Measurements from ENCODE around the gene SLC27A6.

The SLC27A6 gene

DNA sequence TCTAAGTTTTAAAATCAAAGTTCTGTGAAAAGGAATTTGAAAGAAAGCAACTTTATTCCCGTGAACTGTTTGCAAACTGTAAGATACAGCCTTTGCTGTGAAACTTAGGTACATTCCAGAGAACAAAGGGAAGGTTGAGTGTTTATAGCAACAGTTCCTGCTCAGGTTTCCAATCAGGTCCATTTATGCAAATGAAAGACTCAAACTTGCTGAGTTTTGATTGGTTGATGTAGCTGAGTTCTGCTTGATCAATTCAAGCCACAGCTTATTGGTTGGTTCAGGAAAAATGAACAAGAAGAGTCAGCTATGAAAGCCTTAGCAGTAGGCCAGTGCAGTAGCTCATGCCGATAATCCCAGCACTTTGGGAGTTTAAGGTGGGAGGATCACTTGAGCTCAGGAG, 37.9 kb downstream of the SLC27A6 start:
- TF ChIP-seq ZFP30 (CRISPR knock-in tag; IDR thresholded peaks at IDR 0.05) (no peak), TOX (CRISPR knock-in tag; IDR thresholded peaks at IDR 0.05; ENCODE audit: borderline replicate concordance) (no peak), TCF4 (CRISPR knock-in tag; IDR thresholded peaks at IDR 0.05; ENCODE audit: borderline replicate concordance) (no peak), ZNF565 (CRISPR knock-in tag; conservative IDR thresholded peaks at IDR 0.05; ENCODE audit: low read depth) (no peak), OSR1 (CRISPR knock-in tag; IDR thresholded peaks at IDR 0.05) (no peak), CSDC2 (CRISPR knock-in tag; IDR thresholded peaks at IDR 0.05) (no peak), ZFP3 (CRISPR knock-in tag; IDR thresholded peaks at IDR 0.05) (no peak)
- TF ChIP-seq, protein P1, sequence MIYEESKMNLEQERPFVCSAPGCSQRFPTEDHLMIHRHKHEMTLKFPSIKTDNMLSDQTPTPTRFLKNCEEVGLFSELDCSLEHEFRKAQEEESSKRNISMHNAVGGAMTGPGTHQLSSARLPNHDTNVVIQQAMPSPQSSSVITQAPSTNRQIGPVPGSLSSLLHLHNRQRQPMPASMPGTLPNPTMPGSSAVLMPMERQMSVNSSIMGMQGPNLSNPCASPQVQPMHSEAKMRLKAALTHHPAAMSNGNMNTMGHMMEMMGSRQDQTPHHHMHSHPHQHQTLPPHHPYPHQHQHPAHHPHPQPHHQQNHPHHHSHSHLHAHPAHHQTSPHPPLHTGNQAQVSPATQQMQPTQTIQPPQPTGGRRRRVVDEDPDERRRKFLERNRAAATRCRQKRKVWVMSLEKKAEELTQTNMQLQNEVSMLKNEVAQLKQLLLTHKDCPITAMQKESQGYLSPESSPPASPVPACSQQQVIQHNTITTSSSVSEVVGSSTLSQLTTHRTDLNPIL (CRISPR knock-in tag; IDR thresholded peaks at IDR 0.05; ENCODE audit: low read depth), result no peak
- TF ChIP-seq, protein P2, sequence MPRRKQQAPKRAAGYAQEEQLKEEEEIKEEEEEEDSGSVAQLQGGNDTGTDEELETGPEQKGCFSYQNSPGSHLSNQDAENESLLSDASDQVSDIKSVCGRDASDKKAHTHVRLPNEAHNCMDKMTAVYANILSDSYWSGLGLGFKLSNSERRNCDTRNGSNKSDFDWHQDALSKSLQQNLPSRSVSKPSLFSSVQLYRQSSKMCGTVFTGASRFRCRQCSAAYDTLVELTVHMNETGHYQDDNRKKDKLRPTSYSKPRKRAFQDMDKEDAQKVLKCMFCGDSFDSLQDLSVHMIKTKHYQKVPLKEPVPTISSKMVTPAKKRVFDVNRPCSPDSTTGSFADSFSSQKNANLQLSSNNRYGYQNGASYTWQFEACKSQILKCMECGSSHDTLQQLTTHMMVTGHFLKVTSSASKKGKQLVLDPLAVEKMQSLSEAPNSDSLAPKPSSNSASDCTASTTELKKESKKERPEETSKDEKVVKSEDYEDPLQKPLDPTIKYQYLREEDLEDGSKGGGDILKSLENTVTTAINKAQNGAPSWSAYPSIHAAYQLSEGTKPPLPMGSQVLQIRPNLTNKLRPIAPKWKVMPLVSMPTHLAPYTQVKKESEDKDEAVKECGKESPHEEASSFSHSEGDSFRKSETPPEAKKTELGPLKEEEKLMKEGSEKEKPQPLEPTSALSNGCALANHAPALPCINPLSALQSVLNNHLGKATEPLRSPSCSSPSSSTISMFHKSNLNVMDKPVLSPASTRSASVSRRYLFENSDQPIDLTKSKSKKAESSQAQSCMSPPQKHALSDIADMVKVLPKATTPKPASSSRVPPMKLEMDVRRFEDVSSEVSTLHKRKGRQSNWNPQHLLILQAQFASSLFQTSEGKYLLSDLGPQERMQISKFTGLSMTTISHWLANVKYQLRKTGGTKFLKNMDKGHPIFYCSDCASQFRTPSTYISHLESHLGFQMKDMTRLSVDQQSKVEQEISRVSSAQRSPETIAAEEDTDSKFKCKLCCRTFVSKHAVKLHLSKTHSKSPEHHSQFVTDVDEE (CRISPR knock-in tag; IDR thresholded peaks at IDR 0.05), result no peak
- no peak for ATAC-seq

DNA sequence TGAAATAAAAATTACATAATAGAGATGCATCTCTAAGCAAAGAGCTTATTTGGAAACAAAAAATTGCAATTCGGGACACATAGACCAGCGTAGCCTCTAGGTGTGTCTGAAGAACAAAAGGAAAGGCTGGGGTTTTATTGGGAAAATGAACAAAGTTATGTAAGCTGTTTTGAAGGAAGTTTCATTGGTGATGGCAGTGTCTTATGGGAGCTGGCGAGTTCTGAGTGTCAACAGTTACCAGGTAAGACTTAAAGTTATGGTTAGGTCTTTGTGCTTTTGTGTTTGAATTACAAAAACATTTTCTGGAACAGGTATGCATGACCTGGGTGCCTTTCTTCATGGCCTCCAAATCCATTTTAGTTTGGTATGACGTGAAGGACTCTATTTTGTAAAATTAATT, 48.9 kb downstream of the SLC27A6 start:
- TF ChIP-seq, protein P1 (CRISPR knock-in tag; IDR thresholded peaks at IDR 0.05; ENCODE audit: low read depth), result no peak
- no peak for TF ChIP-seq ZNF8 (CRISPR knock-in tag; IDR thresholded peaks at IDR 0.05)
- no peak for TF ChIP-seq ZFP3 (CRISPR knock-in tag; IDR thresholded peaks at IDR 0.05)
- no peak for TF ChIP-seq BACH2 (CRISPR knock-in tag; IDR thresholded peaks at IDR 0.05; ENCODE audit: borderline replicate concordance)
- no peak for TF ChIP-seq ISL1 (CRISPR knock-in tag; IDR thresholded peaks at IDR 0.05)
- TF ChIP-seq ESRRG (CRISPR knock-in tag; IDR thresholded peaks at IDR 0.05), result no peak
- TF ChIP-seq ARNTL (CRISPR knock-in tag; IDR thresholded peaks at IDR 0.05; ENCODE audit: borderline replicate concordance, low read depth), result no peak
- TF ChIP-seq, protein P3, sequence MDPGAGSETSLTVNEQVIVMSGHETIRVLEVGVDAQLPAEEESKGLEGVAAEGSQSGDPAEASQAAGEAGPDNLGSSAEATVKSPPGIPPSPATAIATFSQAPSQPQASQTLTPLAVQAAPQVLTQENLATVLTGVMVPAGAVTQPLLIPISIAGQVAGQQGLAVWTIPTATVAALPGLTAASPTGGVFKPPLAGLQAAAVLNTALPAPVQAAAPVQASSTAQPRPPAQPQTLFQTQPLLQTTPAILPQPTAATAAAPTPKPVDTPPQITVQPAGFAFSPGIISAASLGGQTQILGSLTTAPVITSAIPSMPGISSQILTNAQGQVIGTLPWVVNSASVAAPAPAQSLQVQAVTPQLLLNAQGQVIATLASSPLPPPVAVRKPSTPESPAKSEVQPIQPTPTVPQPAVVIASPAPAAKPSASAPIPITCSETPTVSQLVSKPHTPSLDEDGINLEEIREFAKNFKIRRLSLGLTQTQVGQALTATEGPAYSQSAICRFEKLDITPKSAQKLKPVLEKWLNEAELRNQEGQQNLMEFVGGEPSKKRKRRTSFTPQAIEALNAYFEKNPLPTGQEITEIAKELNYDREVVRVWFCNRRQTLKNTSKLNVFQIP (CRISPR knock-in tag; IDR thresholded peaks at IDR 0.05; ENCODE audit: borderline replicate concordance, low read depth), result no peak
- TF ChIP-seq PPARA (CRISPR knock-in tag; IDR thresholded peaks at IDR 0.05; ENCODE audit: borderline replicate concordance), result no peak
- no peak for TF ChIP-seq TOX (CRISPR knock-in tag; IDR thresholded peaks at IDR 0.05; ENCODE audit: borderline replicate concordance)
- no peak for TF ChIP-seq RARB (CRISPR knock-in tag; IDR thresholded peaks at IDR 0.05)
- TF ChIP-seq OSR1 (CRISPR knock-in tag; IDR thresholded peaks at IDR 0.05), result no peak
- no peak for ATAC-seq

DNA sequence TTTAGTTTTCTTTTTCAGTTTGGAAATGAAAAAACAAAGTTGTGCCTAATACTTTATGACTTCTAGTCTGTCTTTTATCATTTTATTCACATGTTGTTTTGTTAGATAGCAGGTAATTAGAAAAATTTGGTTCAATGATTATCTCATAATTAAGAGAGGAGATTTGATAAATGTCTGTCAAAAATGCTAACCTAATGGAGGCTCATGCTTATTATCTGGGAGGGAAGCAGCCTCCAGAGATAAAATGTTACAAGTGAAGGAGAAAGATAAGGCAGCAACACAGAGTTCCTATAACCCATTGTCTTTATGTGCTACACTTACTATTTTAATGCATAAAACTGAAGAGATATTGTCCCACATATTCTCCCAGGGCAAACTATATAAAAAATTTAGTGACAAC, 53.5 kb downstream of the SLC27A6 start:
- no peak for ATAC-seq
- TF ChIP-seq OSR1 (CRISPR knock-in tag; IDR thresholded peaks at IDR 0.05) (no peak), TCF4 (CRISPR knock-in tag; IDR thresholded peaks at IDR 0.05; ENCODE audit: borderline replicate concordance) (peak; percentile 71), BACH2 (CRISPR knock-in tag; IDR thresholded peaks at IDR 0.05; ENCODE audit: borderline replicate concordance) (no peak), ZNF565 (CRISPR knock-in tag; conservative IDR thresholded peaks at IDR 0.05; ENCODE audit: low read depth) (no peak), ISL1 (CRISPR knock-in tag; IDR thresholded peaks at IDR 0.05) (peak; percentile 81), SNAI2 (CRISPR knock-in tag; IDR thresholded peaks at IDR 0.05) (no peak), ESRRG (CRISPR knock-in tag; IDR thresholded peaks at IDR 0.05) (no peak)
- TF ChIP-seq, protein P1 (CRISPR knock-in tag; IDR thresholded peaks at IDR 0.05; ENCODE audit: low read depth), result no peak
- TF ChIP-seq, protein P3 (CRISPR knock-in tag; IDR thresholded peaks at IDR 0.05; ENCODE audit: borderline replicate concordance, low read depth), result no peak
- TF ChIP-seq, protein P4, sequence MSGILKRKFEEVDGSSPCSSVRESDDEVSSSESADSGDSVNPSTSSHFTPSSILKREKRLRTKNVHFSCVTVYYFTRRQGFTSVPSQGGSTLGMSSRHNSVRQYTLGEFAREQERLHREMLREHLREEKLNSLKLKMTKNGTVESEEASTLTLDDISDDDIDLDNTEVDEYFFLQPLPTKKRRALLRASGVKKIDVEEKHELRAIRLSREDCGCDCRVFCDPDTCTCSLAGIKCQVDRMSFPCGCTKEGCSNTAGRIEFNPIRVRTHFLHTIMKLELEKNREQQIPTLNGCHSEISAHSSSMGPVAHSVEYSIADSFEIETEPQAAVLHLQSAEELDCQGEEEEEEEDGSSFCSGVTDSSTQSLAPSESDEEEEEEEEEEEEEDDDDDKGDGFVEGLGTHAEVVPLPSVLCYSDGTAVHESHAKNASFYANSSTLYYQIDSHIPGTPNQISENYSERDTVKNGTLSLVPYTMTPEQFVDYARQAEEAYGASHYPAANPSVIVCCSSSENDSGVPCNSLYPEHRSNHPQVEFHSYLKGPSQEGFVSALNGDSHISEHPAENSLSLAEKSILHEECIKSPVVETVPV (CRISPR knock-in tag; IDR thresholded peaks at IDR 0.05), result no peak
- TF ChIP-seq, protein P2 (CRISPR knock-in tag; IDR thresholded peaks at IDR 0.05), result peak; percentile 79; the same call in 1 of the 2 replicates

All from SK-N-SH treated with all-trans-retinoic acid at 6 μM for 48 hours (cell line).